Jurkat, Clone E6-1 (cell line): ENCODE data around the gene LCE1F. TPM values are rescaled to one million over a fixed set of nuclear protein-coding genes. Genes with fewer than 3 reads are reported as not detected.
A peak's percentile ranks its signal among the peaks of the same experiment; 100 is the strongest.

Source experiments
- DNase-seq: peaks from one replicate; pipeline ENCODE4 v3.0.0-alpha.2; 2011; ENCODE audit warnings: low read depth, low spot score
- H3K4me3 ChIP-seq: 2 replicates; pipeline ENCODE4 v1.5.1; 2011; ENCODE audit warnings: mild to moderate bottlenecking, low read length, control low read depth, moderate library complexity
- polyA plus RNA-seq: library from polyadenylated mRNA; unstranded; fragments of >200 nt; gene quantifications from one replicate; pipeline ENCODE4 v1.2.1, GENCODE V29; 2012; ENCODE audit warnings: missing spikeins; ENCODE audit not compliant: insufficient read length, insufficient read depth

The LCE1F gene
- polyA plus RNA-seq, result not detected

- H3K4me3 ChIP-seq, result no peak within 1 kb of the TSS
- no peak for DNase-seq
These were observed at the start of gene LCE1F for GRCh38 chr1:152774875-152775274. Gene LCE1F (plus strand): TSS chr1:152775140. CDS start chr1:152776372, 1,232 bp downstream.

GRCh38 chr1:152725261-152725660 lies 49.7 kb upstream of the LCE1F start:
- no peak for DNase-seq
- H3K4me3 ChIP-seq, result no peak overlapping the region

GRCh38 chr1:152728986-152729385 lies 46.0 kb upstream of the LCE1F start:
- H3K4me3 ChIP-seq, result no peak overlapping the region
- no peak for DNase-seq

GRCh38 chr1:152735648-152736047 lies 39.3 kb upstream of the LCE1F start:
- H3K4me3 ChIP-seq, result no peak overlapping the region
- no peak for DNase-seq

GRCh38 chr1:152737997-152738396 lies 36.9 kb upstream of the LCE1F start:
- no peak for DNase-seq
- no peak overlapping the region for H3K4me3 ChIP-seq

GRCh38 chr1:152739841-152740240 lies 35.1 kb upstream of the LCE1F start:
- H3K4me3 ChIP-seq, result no peak overlapping the region
- no peak for DNase-seq

- no peak for DNase-seq
- no peak overlapping the region for H3K4me3 ChIP-seq
These were observed 33.3 kb upstream of the LCE1F start for GRCh38 chr1:152741656-152742055.

GRCh38 chr1:152743371-152744145 lies 31.4 kb upstream of the LCE1F start:
- no peak for DNase-seq
- no peak overlapping the region for H3K4me3 ChIP-seq

- DNase-seq, result peak; percentile 12
- H3K4me3 ChIP-seq, result no peak overlapping the region
These were observed 29.6 kb upstream of the LCE1F start for GRCh38 chr1:152745289-152745704.

- H3K4me3 ChIP-seq, result no peak overlapping the region
- DNase-seq, result no peak
These were observed 29.0 kb upstream of the LCE1F start for GRCh38 chr1:152745765-152746444.

- no peak for DNase-seq
- no peak overlapping the region for H3K4me3 ChIP-seq
These were observed 27.1 kb upstream of the LCE1F start for GRCh38 chr1:152747831-152748230.

GRCh38 chr1:152752225-152752624 lies 22.7 kb upstream of the LCE1F start:
- no peak overlapping the region for H3K4me3 ChIP-seq
- peak; percentile 3 for DNase-seq

- no peak for DNase-seq
- H3K4me3 ChIP-seq, result no peak overlapping the region
These were observed 21.4 kb upstream of the LCE1F start for GRCh38 chr1:152753586-152753985.

- DNase-seq, result no peak
- no peak overlapping the region for H3K4me3 ChIP-seq
These were observed 18.1 kb upstream of the LCE1F start for GRCh38 chr1:152756872-152757271.

GRCh38 chr1:152757747-152758146 lies 17.2 kb upstream of the LCE1F start, which contains the start of gene KPRP:
Gene KPRP (plus strand): TSS chr1:152758025. CDS start chr1:152759589, 1,564 bp downstream.
- DNase-seq, result no peak
- no peak within 1 kb of the TSS for H3K4me3 ChIP-seq

GRCh38 chr1:152758636-152759035 lies 16.3 kb upstream of the LCE1F start:
- no peak for DNase-seq
- no peak overlapping the region for H3K4me3 ChIP-seq

GRCh38 chr1:152759453-152760173 lies 15.3 kb upstream of the LCE1F start:
- no peak for DNase-seq
- no peak overlapping the region for H3K4me3 ChIP-seq

- H3K4me3 ChIP-seq, result no peak overlapping the region
- DNase-seq, result no peak
These were observed 14.3 kb upstream of the LCE1F start for GRCh38 chr1:152760551-152761190.

GRCh38 chr1:152761609-152762213 lies 13.2 kb upstream of the LCE1F start:
- H3K4me3 ChIP-seq, result no peak overlapping the region
- no peak for DNase-seq
